ENCODE results near the gene FAM149B1.

FAM149B1 gene

GRCh38 chr10:73264423-73264822 lies 96.5 kb downstream of the FAM149B1 start:
- no peak for DNase-seq

GRCh38 chr10:73281097-73281496 lies 113.2 kb downstream of the FAM149B1 start:
- DNase-seq = no peak

- no peak for DNase-seq
These were observed 119.5 kb downstream of the FAM149B1 start for GRCh38 chr10:73287441-73287840.

GRCh38 chr10:73289958-73290357 lies 122.0 kb downstream of the FAM149B1 start:
- no peak for DNase-seq

- DNase-seq = no peak
These were observed 125.5 kb downstream of the FAM149B1 start for GRCh38 chr10:73293461-73293860.

All from nucleus accumbens (tissue), 56 donors.